ENCODE measurements around the gene UBE2S.
"Not testable (repeated sequence)": the region's sequence is repeated elsewhere in the genome, so short reads cannot be mapped to it uniquely, and the experiment has no call there.

Gene UBE2S

DNA sequence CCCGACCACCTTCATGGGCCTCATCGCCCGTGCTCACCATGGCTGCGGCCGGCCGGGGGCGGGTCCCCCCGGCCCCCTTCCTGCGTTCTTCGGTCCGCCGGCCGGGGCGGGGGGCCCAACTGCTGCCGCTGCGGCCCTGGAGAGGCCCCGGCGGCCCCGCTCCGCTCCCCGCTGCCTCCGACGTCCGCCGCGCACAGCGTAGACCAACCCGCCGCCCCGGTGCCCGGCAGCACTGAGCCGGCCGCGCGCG, at the start of gene UBE2S:
Gene UBE2S, minus strand, starts transcription at position 239 of the 250 bp plus-strand sequence. Its CDS starts 199 bp downstream, at position 40.
- not testable (repeated sequence) for DNase-seq

DNA sequence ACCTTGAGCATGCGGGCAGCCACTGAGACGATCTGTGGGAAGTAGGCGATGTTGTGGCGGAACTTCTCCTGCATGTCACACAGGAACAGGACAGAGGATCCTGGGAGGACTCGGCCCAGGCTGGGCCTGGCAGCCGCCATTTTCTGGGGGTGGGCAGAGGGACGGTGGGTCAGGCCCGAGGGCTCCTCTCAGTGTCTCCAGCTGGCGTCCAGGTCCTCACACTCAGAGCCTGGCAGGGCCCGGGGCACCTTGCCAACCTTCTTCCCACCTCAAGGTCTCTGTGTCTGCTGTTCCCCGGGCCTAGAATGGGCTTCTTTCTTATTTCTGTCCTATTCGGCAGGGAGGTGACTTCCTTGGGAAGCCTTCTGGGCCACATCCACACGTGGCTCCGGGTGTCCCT, 48.8 kb upstream of the UBE2S start:
- no peak for DNase-seq

DNA sequence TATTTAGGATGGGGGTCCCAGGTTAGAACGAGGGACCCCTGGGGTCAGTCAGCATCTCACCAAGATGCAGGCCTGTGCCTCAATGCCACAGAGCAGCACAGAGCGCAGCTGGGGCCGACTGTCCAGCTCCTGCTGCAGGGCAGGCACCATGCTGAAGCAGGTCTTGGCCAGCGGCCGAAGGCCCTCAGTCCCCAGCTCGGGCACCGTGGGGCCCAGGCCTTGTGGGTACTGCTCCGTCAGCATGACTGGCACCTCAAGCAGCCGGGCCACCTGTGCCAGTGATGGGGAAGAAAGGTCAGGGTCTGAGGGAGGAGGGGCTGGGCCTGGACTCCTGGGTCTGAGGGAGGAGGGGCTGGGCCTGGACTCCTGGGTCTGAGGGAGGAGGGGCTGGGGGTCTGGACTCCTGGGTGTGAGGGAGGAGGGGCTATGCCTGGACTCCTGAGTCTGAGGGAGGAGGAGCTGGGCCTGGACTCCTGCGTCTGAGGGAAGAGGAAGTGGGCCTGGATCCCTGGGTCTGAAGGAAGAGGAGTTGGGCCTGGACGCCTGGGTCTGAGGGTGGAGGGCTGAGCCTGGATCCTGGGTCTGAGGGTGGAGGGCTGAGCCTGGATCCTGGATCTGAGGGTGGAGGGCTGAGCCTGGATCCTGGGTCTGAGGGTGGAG, 48.1 kb upstream of the UBE2S start:
- no peak for DNase-seq

DNA sequence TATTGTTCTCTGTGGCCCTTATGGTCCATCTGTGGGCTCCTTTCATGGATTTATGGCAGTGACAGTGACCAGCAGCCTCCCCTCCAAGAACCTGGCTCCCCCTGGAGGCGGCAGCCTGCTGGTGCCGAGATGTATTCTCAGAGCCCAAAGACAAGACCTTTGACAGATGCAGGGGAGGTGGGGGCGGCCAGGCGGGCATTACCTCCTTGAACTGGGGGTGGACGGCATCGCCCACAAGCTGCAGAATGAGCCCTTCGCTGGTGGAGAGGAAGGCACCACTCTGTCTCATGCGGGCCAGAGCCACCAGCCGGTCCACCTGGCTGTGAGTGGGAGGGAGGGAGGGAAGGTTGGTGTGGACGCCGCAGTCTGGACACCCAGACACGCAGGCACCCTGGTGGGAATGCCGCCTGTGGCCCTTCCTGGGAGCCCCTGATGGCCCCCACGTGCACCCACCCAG, 47.2 kb upstream of the UBE2S start:
- DNase-seq: no peak

DNA sequence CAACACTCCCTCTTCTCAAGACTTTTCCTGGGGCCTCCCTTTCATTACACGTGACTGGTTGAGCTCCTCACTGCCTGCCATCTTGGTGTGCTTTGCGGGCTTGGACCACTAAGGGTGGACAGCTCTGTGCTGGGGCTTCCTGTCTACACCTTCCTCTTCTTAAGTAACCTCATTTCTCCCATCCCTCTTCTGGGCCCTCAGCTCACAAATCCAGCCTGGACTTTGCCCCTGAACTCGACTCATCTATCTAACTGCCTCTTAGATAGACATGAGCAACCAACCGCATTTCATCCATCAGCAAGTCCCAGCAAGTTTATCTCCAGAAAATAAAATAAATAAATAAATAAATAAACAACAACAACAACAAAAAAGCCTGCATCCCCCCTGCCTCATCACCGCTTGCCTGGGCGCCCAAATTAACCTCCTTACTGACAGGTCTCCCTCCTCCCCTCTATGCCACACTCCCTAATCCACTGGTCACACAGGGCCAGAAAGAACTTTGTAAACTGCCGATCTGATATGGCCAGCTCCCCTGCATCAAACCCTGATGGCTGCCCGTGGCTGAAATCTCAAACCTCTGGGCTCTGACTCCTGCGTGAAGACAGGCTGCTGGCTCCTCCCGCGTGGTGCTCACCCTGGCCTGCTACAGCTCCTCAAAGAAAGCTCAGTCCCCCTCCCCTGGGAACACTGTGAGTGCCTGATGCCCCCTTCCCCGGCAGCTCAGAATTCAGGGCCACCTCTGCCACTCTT, 46.1 kb upstream of the UBE2S start:
- no peak for DNase-seq

DNA sequence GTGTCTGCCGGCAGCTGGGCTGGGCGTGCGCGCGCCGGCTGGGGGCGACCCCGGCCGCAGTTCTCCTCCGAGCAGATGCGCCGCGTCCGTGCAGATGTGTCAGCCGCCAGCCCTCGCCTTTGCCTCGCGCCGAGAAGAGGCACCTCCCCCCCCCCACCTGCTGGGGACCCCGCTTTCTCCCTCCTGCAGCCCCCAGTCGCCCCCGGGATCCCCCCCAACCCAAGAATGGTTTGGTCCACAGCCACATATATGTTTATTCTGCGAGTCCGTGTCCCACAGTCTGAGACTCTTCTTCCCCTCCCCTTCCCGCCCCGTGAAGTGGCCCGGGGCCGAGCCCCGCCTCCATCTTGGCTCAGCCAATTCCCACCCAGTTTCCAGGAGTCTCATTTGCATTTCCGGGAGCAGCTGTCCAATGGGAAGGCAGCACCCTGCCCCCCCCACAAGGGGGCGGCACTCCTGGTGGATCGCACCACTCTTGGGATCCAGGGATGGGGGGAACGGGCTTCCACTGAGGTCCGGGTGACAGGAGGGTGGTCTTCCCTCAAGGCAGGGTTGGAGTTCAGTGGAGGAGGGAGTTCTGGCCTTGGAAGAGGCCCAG, 45.3 kb upstream of the UBE2S start:
- no peak for DNase-seq

DNA sequence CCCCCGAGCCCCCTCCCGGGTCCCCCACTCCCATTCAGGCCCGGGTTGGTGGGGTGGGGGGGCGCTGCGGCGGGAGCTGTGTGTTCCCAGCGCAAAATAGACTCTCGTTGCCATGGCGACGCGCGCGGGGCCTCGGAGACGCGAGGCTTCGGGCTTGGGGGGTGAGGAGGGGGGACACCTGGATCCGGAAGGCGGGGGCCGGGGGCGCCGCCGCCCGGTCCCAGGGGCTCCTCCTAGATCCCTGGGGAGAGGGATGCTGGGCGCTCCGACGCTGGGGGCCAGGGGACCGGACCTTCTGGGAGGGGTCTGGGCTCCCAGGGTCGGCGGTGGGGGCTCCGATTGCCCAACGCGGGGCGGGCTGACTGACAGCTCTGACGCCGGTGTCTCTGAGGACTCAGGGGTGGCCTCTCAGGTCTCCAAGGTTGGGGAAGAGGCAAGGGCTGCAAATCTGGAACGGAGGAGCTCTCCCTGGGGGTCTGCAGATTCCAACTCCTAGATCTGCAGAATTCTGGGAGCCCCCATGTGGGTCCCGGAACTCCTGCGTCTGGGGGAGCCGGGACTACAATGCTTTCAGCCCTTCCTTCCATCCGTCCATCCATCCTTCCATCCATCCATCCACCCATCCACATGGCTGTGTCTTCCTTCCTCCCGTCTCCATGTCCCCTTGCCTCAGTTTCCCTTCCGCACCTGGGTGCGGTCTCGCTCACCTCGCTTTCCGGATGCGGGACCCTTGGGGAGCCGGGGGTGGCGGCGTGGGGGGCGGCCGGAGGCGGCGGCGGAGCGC, 44.6 kb upstream of the UBE2S start:
- DNase-seq: no peak

DNA sequence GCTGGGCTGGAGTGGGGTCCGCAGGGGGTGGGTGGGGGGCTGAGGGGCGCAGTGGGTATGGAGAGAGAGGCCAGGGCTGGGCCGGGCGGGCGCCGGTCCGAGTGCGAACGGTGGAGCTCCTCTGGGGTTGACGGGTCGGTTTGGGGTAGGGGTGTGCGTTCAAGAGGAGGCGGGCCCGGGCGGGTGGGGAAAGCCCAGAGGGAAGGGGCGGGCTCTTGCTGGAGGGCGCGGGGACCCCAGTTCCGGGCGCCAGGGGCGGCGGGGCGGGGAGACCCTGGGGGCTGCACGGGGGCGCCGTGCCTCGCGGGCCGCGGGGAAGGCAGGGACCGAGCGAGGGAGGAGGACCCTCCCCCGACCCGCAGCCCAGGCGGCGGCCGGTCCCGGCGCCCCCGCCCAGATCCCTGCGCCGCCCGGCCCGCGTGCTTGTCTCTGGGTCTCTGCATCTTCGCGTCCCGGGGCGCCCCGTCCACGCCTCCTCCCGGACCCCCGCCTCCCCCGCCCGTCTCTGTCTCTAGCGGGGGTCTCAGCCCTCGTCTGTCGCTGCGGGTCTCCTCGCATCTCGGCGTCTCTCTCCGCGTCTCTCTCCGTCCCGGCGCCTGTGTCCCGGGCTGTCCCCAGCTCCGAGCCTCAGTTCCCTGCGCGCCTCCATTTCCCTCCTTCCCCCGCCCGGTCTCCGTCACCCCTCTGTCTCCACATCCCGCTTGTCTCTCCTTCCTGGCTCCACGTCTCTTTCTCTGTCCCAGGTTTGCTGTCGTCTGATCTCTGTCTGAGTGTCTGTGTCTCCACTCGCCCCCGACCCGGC, 43.8 kb upstream of the UBE2S start:
- DNase-seq: no peak

DNA sequence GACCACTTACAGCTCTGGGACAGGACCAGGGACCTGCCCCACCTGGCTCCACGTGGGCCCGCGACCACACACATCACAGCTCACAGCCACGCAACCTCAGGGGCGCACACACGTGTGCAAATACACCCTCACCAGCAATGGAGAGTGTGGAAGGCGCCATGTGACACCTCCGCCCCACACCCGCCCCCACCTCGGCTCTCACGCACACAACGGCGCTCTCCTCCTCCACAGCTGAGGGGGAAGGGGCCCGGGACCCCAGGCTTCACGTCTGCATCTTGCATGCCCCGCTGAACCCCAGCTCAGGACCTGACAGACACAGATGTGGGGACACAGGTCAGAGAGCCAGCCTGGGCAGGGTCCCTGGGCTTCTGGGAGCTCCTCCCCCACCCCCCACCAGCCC, 41.9 kb upstream of the UBE2S start:
- no peak for DNase-seq

DNA sequence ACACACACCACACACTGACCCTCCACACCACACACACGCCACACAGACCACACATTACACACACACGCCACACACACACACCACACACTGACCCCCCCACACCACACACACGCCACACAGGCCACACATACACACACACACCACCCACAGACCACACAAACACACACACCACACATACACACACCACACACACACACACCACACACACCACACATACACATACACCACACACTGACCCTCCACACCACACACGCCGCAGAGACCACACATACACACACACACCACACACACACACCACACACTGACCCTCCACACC, 40.5 kb upstream of the UBE2S start:
- DNase-seq: not testable (repeated sequence)

DNA sequence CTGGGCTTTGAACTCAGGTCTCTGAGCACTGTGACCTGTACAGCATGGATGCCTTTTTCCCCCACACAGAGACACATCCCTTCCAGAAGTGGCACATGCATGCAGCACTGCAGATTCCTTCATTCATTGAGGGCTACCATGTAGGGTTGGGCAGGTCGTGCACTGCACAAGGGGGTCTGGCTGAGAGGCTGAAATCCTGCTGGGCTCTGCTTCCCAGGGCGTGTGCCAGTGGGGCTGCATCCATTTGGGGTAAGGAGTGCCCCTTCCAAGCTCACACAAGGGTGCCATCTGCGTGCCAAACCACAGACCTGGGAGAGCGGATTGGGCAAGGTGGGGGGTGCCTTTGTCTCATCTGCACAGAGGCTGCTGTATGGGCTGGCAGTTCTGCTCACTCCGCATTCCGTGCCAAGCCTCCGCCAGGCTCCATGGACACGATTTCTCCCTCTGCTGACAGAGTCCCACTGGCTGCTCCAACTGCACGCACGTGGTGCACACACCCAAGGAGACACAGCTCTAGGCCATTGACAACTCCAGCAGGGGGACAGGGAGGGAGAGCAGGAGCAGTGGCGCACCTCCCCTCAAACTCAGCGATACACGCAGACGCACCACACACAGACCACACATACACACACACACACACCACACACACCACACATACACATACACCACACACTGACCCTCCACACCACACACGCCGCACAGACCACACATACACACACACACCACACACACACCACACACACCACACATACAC, 40.0 kb upstream of the UBE2S start:
- peak; percentile 20 for DNase-seq

DNA sequence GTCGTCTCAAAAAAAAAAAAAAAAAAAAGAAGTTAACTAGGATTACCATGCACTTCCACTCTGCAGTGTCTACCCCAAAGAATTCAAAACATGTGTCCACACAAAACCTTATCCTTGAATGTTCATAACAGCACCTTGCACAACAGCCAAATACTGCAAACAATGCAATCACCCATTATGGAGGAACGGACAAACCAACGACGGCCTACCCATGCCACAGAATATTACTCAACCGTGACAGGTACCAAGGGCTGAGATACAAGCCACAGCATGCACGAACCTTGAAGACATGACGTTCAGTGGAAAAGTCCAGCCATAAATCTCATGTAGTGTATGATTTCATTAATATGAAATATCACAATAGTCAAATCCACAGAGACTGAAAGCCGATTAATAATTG, 38.5 kb upstream of the UBE2S start:
- no peak for DNase-seq

DNA sequence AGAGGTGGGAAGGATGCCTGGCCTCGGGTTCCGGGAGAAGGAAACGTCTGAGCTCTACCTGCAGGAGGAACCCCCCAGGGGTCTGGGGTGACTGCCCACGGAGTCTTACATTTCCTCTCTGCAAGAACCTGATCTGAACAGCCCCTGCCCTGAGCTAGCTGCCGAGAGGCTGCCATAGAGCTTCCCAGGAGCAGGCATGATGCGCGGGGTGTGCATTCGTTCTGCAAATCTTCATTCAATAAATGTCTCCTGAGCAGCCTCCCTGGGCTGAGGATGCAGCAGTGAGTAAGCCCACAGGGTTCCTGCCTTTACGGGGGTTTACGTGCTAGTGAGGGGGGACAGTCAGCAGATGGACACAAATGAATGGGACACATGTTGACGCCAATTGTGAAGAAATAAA, 37.1 kb upstream of the UBE2S start:
- no peak for DNase-seq

DNA sequence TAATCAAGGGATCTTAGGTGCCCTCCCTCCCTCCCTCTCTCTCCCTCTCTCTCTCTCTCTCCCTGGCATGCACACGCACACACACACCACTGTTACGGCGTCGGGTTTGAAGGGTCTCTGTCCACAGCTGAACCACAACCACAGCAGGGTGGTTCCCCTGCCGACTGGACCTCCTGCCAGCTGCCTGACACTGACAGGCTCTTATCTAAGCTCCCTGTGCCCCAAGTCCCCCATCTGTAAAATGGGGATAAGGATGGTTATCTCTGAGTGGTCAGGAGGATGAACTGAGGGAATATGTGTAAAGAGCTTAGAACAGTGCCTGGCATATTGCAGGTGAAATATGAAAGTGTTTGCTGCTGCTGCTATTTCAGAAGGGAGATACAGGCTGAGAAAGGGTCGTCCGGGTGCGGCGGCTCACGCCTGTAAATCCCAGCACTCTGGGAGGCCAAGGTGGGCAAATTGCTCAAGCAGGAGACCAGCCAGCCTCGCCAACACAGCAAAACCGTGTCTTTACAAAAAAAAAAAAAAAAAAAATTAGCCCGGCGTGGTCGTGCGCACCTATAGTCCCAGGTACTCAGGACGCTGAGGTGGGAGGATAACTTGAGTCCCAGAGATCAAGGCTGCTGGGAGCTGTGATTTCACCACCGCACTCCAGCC, 36.4 kb upstream of the UBE2S start:
- no peak for DNase-seq

DNA sequence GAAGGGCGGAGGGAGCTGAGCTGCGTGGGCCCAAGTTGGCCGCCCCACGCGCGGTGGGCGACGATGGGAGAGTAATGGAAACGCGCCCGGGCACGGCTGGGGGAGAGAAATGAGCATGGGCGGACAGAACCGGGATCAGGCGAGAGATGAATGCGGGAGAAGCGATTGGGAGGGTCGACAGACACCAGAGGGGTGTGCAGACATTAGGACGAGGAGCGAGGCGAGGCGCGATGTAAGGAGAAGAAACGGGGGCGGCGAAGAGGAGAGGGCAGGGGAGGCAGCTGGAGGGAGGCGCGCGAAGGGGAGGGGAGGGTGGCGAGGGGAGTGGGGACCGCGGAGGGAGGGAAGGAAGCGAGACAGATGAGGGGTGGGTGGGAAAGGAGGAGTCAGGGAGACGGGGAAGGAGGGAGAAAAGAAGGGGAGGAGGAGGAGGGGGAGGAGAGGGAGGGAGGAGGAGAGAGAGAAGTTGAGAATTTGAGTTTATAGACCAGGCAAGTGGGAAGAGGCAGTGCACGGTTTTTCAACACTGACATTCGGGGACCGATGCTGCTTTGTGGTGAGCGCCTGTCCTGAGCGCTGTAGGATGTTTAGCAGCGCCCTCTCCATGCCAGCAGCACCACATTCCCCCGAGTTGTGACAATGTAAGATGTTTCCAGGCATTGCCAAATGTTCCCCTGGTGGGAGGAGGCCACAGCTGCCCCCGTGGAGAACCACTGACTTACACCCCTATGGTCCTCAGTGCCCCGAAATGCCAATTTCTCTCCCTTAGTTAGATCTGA, 35.6 kb upstream of the UBE2S start, which contains the start of gene SHISA7:
Gene SHISA7, minus strand, starts transcription at position 256 of the 779 bp plus-strand sequence. CDS start 437 bp downstream, outside the sequence.
- no peak for DNase-seq

DNA sequence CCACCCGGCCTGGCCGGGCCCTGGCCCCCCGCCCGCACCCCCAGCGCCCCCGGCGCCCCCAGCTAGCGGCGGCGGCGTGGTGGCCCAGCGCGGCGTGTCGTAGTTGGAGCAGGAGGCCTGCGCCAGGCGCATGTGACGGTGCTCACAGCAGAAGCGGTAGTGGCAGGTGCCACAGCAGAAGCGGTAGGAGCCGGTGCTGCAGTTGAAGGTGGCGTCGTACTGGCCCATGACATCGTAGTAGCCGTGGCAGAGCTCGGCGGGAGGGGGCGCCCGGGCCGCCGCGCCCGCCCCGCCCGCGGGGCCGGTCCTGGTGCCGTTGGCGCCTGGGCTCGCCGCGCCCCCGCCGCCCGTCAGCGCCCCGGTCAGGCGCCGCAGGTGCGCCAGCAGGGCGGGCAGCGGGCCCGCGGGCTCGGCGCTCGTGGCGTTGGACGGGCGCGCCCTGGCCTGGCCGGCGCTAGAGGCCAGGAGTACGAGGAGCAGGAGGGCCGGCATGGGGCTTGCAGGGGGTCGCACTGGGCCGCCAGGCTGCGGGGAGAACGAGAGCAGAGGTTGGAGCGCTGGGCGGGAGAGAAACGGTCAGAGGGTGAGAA, 34.9 kb upstream of the UBE2S start:
- DNase-seq: no peak

DNA sequence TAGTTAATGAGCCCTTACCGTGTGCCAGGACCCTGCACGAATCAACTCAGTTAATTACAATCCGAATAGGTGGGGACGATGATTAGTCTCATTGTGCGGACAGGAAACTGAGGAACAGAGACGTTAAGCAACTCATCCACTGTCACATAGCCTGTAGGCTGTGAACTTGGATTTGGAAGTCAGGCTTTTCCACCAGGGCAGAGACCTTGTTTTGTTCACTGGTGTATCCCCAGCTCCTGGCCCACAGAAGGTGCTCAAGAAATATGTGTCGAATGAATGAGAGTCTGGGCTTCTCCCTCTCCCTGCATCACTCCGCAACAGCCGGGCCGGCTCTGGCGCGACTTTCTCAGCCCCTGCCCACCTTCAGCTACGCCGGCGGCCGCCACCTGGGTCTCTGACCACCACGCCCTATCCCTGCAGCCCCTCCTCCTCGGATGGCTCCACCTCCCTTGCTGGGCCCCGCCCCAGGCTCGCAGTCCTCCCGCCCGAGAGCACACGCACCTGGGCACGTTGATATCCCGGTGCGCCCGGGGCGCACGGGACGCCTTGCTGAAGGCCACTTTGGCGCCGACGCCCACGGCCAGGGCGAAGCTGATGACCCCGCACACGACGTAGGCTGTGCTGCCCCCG, 34.2 kb upstream of the UBE2S start:
- no peak for DNase-seq

DNA sequence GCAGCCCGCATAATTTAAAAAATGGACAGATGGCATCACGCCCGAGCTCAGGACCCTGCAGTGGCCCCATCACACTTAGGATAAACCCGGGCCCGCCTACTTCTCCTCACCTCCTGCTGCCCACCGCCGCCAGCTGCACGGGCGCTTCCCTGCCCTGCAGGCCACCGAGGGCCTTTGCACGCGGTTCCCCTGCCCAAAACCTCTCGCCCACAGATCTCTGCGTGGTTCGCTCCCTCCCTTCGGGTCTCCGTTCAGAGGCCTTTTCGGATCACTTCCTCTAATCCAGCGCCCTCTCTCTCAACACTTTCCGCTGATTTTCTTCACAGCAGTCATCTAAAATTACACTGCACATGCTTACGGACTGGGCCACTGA, 33.7 kb upstream of the UBE2S start:
- no peak for DNase-seq

DNA sequence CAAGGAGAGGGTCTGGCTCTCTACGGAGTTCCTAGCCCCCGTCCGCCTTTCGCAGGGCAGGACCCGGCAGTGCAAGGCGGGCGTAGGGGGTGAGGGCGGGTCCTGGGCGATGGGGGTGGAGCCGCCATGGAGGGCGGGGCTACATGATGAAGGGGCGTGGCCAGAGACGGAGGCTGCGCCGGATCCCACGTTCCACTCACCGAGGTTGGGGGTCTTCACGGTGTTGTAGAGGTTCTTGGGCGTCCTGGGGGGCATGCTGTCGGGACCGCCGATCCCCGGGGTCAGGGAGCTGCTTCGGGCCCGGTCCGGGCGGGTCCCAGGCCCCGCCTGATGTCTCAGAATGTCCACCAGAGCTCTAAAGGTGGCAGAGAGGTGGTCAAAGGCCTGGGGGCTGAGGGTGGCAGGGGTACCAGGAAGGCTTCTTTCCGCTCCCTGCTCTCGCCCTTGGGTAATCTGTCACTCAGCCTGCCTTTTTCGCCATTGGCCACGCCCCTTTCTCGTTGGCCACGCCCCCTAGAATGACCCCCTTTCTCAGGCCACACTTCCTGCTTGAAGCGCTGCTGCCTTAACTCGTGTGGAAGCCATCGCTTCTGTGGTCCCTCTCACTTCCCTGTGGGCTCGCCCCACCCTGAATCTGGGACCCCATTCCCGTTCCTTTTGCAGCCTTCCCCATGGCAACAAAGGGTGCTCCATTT, 33.0 kb upstream of the UBE2S start:
- DNase-seq: no peak
